ENCODE measurements around the gene WDR45. TPM values are rescaled to one million over a fixed set of nuclear protein-coding genes. Genes with fewer than 3 reads are reported as not detected.

Gene WDR45
- total and polyA plus RNA-seq, 10 of the 15 experiments (the other 5 are each of a cell fraction or from before 2014, with no cell fraction given): 5.9 to 30.9 (median 20.6) TPM

GRCh38 chrX:49100704-49101628 lies 21.3 kb upstream of the WDR45 start (continued):
- TF ChIP-seq, protein P1, sequence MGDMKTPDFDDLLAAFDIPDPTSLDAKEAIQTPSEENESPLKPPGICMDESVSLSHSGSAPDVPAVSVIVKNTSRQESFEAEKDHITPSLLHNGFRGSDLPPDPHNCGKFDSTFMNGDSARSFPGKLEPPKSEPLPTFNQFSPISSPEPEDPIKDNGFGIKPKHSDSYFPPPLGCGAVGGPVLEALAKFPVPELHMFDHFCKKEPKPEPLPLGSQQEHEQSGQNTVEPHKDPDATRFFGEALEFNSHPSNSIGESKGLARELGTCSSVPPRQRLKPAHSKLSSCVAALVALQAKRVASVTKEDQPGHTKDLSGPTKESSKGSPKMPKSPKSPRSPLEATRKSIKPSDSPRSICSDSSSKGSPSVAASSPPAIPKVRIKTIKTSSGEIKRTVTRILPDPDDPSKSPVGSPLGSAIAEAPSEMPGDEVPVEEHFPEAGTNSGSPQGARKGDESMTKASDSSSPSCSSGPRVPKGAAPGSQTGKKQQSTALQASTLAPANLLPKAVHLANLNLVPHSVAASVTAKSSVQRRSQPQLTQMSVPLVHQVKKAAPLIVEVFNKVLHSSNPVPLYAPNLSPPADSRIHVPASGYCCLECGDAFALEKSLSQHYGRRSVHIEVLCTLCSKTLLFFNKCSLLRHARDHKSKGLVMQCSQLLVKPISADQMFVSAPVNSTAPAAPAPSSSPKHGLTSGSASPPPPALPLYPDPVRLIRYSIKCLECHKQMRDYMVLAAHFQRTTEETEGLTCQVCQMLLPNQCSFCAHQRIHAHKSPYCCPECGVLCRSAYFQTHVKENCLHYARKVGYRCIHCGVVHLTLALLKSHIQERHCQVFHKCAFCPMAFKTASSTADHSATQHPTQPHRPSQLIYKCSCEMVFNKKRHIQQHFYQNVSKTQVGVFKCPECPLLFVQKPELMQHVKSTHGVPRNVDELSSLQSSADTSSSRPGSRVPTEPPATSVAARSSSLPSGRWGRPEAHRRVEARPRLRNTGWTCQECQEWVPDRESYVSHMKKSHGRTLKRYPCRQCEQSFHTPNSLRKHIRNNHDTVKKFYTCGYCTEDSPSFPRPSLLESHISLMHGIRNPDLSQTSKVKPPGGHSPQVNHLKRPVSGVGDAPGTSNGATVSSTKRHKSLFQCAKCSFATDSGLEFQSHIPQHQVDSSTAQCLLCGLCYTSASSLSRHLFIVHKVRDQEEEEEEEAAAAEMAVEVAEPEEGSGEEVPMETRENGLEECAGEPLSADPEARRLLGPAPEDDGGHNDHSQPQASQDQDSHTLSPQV (IDR thresholded peaks at IDR 0.05): no peak
- TF ChIP-seq CHD1 (IDR thresholded peaks at IDR 0.05; ENCODE audit: low read depth, low read length) (no peak), ZNF687 (IDR thresholded peaks at IDR 0.05) (no peak), SMAD1 (IDR thresholded peaks at IDR 0.05; ENCODE audit: low read depth, partially characterized antibody) (no peak), RAD21 (IDR thresholded peaks at IDR 0.05; ENCODE audit: insufficient read depth, low read depth, low read length) (no peak), ZNF622 (IDR thresholded peaks at IDR 0.05) (no peak), IRF3 (IDR thresholded peaks at IDR 0.05) (peak; percentile 85), TAF1 (IDR thresholded peaks at IDR 0.05; ENCODE audit: borderline replicate concordance, low read depth, low read length) (no peak), CBX5 (IDR thresholded peaks at IDR 0.05; ENCODE audit: low read depth) (no peak), ASH2L (IDR thresholded peaks at IDR 0.05; ENCODE audit: borderline replicate concordance, low read depth) (no peak), ZNF24 (IDR thresholded peaks at IDR 0.05) (no peak), KAT2A (conservative IDR thresholded peaks at IDR 0.05; ENCODE audit: control insufficient read depth, low read depth, low read length) (no peak), SUPT20H (IDR thresholded peaks at IDR 0.05; ENCODE audit: borderline replicate concordance, control insufficient read depth, low read depth, low read length) (no peak)
- TF ChIP-seq, protein P2, sequence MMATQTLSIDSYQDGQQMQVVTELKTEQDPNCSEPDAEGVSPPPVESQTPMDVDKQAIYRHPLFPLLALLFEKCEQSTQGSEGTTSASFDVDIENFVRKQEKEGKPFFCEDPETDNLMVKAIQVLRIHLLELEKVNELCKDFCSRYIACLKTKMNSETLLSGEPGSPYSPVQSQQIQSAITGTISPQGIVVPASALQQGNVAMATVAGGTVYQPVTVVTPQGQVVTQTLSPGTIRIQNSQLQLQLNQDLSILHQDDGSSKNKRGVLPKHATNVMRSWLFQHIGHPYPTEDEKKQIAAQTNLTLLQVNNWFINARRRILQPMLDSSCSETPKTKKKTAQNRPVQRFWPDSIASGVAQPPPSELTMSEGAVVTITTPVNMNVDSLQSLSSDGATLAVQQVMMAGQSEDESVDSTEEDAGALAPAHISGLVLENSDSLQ (IDR thresholded peaks at IDR 0.05): peak; percentile 98

Data from GM12878 (cell line).